GM12878 (cell line): ENCODE results near the gene STARD10. TPM values are rescaled to one million over a fixed set of nuclear protein-coding genes. Genes with fewer than 3 reads are reported as not detected.

Experiments
- ATAC-seq: fragments of 200-7000 bp; cut with Tn5 transposase; 3 replicates; pipeline ENCODE4 v1.9.1; 2020; ENCODE audit warnings: mild to moderate bottlenecking, moderate library complexity
- BruUV-seq: library from RNA; stranded (reverse); fragments of 400-500 nt; replicated peaks from 2 replicates; lab custom pipeline; 2021; lab: Mats Ljungman, UMichigan
- CTCF ChIA-PET: fragments of 300-600 bp; sonication (Branson Sonifier 250); formaldehyde crosslinking; extraction: SDS; loops from one replicate; lab custom pipeline; 2021; ENCODE audit warnings: inconsistent platforms; lab: Yijun Ruan, JAX
- POLR2A ChIA-PET: fragments of 350-600 bp; formaldehyde crosslinking; extraction: SDS; loops from one replicate; lab custom pipeline; 2021; ENCODE audit warnings: inconsistent platforms; lab: Charles Lee
- RAD21 ChIA-PET: fragments of 300-600 bp; sonication (Branson Sonifier 250); formaldehyde crosslinking; loops from one replicate; lab custom pipeline; 2023; ENCODE audit warnings: antibody characterized with exemption; ENCODE audit not compliant: unreplicated experiment; lab: Charles Lee
- SMC1A ChIA-PET: fragments of 300-600 bp; sonication (Branson Sonifier 250); formaldehyde crosslinking; loops from one replicate; lab custom pipeline; 2023; ENCODE audit not compliant: unreplicated experiment, uncharacterized antibody; lab: Charles Lee
- DNase-seq: peaks from one replicate; pipeline ENCODE4 v3.0.0-alpha.2; 2011; ENCODE audit warnings: low read depth, low spot score
- FAIRE-seq: peaks from 3 replicates; lab custom pipeline; 2011; peaks lifted over from hg19 to GRCh38; lab: Jason Lieb, UNC
- H2AFZ ChIP-seq: 2 replicates; pipeline ENCODE4 v1.6.0; 2011; ENCODE audit warnings: low read depth, low read length, control low read depth; ENCODE audit not compliant: control insufficient read depth
- H3K27ac ChIP-seq: 2 replicates; pipeline ENCODE4 v1.5.1; 2011; ENCODE audit warnings: control low read depth; ENCODE audit not compliant: control insufficient read depth, insufficient read depth
- H3K27me3 ChIP-seq, 2 experiments: replicated peaks in 1 of 2; 2 replicates each; pipeline versions ENCODE4 v1.6.0 to v1.6.1; 2011; ENCODE audit warnings: low read length in 1 of 2; ENCODE audit not compliant: control insufficient read depth in 2 of 2, insufficient read depth in 2 of 2
- H3K36me3 ChIP-seq, 2 experiments: 2 replicates each; pipeline ENCODE4 v1.5.1; 2011; ENCODE audit warnings: low read length in 1 of 2; ENCODE audit not compliant: control insufficient read depth in 2 of 2, insufficient read depth in 2 of 2
- H3K4me1 ChIP-seq: 2 replicates; pipeline ENCODE4 v1.6.1; 2011; ENCODE audit warnings: mild to moderate bottlenecking, low read length, moderate library complexity, mixed read lengths; ENCODE audit not compliant: control insufficient read depth, insufficient read depth
- H3K4me2 ChIP-seq: 2 replicates; pipeline ENCODE4 v1.6.0; 2011; ENCODE audit warnings: control low read depth; ENCODE audit not compliant: control insufficient read depth, insufficient read depth
- H3K4me3 ChIP-seq: fragments of 200-600 bp; sonication (generic); 2 replicates; pipeline ENCODE4 v1.5.1; 2016
- H3K79me2 ChIP-seq: 2 replicates; pipeline ENCODE4 v1.6.0; 2011; ENCODE audit warnings: low read length; ENCODE audit not compliant: control insufficient read depth, insufficient read depth
- H3K9ac ChIP-seq: 2 replicates; pipeline ENCODE4 v1.8.0; 2011; ENCODE audit warnings: low read length, control low read depth, mixed read lengths; ENCODE audit not compliant: control insufficient read depth, insufficient read depth
- H3K9me3 ChIP-seq: replicated peaks from 3 replicates; pipeline ENCODE4 v1.5.1; 2011; ENCODE audit warnings: mild to moderate bottlenecking, low read length; ENCODE audit not compliant: control insufficient read depth, insufficient read depth
- H4K20me1 ChIP-seq: 2 replicates; pipeline ENCODE4 v1.6.0; 2011; ENCODE audit not compliant: control insufficient read depth, insufficient read depth
- STAT3 ChIP-seq: IDR thresholded peaks from 2 replicates; pipeline ENCODE4 v1.6.1; 2011; ENCODE audit warnings: low read depth, low read length, improper control_type of control experiment
- WGBS: methylation state at CpG from one replicate; pipeline ENCODE4 v1.1.6; 2016; ENCODE audit warnings: low lambda C conversion rate; ENCODE audit not compliant: insufficient replicate concordance, insufficient coverage; ENCODE audit errors: missing lambda C conversion rate; 5-methylcytosine and 5-hydroxymethylcytosine counted together
- in situ Hi-C: fragments of 300-500 bp; cut with MboI; formaldehyde crosslinking; loops from 9 replicates; pipeline ENCODE4 v1.14.3; 2018; ENCODE audit warnings: mixed read lengths
- intact Hi-C: fragments of 100-400 bp; cut with micrococcal nuclease; formaldehyde crosslinking; loops from one replicate; pipeline ENCODE4 v1.14.2; 2022; ENCODE audit not compliant: unreplicated experiment
- polyA plus RNA-seq, 11 experiments: library from polyadenylated mRNA; depleted of rRNA in 4 of 11; unstranded in 6 of 11; stranded (reverse) in 5 of 11; fragments of >200 nt; fragmentation: Nextera tagmentation in 4 of 11; fragmentation: Illumina TruSeq in 1 of 11; extraction: Ambion mirVana in 4 of 11; extraction: Trizol in 1 of 11; gene quantifications; 1 replicate in 1 of 11; 2 replicates in 10 of 11; pipeline versions ENCODE4 v1.2.1 to v1.2.3, GENCODE V29; 2011 to 2016; ENCODE audit warnings: inconsistent platforms in 2 of 11, missing spikeins in 2 of 11, low read depth in 1 of 11
- total RNA-seq, 4 experiments: library from RNA; depleted of rRNA in 3 of 4; stranded (reverse); fragments of >200 nt in 3 of 4; fragmentation: Illumina TruSeq in 1 of 4; extraction: Trizol in 1 of 4; gene quantifications; 2 replicates each; pipeline versions ENCODE4 v1.2.1 to v1.2.3, GENCODE V29; 2013 to 2021
- TF ChIP-seq, protein P1 (sequence below): fragments of 450-650 bp; IDR thresholded peaks from 2 replicates; pipeline ENCODE4 v1.6.1; 2017; ENCODE audit warnings: mild to moderate bottlenecking, moderate library complexity
- TF ChIP-seq, protein P2 (sequence below): IDR thresholded peaks from 2 replicates; pipeline ENCODE4 v1.6.1; 2011; ENCODE audit warnings: borderline replicate concordance, low read depth, mild to moderate bottlenecking, moderate library complexity, low read length; ENCODE audit not compliant: insufficient read depth, poor library complexity, severe bottlenecking

STARD10 gene
- total and polyA plus RNA-seq, 10 of the 15 experiments (the other 5 are each of a cell fraction or from before 2014, with no cell fraction given): 0.15 to 43.2 (median 23.1) TPM

DNA sequence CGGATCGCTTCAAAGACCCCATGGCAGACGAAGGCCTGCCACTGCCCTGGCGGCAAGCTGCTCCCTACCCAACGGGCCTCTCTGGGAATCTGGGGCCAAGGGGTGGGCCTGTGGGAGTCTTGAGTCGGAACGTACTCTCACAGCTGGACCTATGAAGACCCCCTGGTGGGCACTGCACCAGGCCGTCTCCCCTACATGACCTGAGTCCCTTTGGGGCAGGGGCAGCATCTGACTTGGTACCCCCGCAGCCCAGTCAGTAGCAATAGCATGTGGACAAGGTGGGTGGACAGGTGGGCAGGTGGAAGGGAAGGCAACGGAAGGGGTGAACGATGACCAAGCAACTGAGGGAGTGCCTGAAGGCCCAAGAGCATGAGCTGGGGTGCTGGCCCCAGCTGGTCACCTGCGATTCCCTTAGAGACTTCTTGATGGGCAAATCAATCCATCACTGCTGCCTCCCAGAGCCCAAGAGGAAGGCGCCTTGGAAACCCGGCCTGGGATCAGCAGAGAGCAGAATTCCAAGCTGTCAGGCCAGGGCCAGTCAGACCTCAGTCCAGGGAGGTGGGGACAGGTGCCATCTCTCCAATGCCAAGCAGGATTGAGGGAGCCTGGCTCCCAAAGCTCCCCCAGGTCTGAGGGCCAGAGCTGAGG lies 76.9 kb downstream of the STARD10 start (continued):
- TF ChIP-seq, protein P1, sequence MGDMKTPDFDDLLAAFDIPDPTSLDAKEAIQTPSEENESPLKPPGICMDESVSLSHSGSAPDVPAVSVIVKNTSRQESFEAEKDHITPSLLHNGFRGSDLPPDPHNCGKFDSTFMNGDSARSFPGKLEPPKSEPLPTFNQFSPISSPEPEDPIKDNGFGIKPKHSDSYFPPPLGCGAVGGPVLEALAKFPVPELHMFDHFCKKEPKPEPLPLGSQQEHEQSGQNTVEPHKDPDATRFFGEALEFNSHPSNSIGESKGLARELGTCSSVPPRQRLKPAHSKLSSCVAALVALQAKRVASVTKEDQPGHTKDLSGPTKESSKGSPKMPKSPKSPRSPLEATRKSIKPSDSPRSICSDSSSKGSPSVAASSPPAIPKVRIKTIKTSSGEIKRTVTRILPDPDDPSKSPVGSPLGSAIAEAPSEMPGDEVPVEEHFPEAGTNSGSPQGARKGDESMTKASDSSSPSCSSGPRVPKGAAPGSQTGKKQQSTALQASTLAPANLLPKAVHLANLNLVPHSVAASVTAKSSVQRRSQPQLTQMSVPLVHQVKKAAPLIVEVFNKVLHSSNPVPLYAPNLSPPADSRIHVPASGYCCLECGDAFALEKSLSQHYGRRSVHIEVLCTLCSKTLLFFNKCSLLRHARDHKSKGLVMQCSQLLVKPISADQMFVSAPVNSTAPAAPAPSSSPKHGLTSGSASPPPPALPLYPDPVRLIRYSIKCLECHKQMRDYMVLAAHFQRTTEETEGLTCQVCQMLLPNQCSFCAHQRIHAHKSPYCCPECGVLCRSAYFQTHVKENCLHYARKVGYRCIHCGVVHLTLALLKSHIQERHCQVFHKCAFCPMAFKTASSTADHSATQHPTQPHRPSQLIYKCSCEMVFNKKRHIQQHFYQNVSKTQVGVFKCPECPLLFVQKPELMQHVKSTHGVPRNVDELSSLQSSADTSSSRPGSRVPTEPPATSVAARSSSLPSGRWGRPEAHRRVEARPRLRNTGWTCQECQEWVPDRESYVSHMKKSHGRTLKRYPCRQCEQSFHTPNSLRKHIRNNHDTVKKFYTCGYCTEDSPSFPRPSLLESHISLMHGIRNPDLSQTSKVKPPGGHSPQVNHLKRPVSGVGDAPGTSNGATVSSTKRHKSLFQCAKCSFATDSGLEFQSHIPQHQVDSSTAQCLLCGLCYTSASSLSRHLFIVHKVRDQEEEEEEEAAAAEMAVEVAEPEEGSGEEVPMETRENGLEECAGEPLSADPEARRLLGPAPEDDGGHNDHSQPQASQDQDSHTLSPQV: no peak

DNA sequence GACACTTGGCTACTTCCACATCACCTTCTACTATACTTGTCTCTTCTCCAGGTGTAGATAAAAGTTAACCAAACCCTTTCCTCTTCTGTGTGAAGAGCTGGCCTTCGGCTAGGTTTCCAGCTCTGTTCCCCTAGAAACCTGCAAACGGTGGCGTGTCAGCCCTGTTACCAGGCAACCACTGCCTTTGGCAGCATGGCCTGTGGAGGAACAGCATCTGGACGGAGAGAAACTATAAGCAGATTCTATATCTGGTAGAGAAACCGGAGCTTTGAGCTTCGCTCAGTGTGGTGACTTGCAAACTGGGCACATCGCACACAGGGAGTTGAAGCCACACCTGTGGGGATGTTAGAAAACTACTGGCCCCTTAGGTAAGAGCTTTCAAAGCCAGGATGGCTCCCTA lies 77.6 kb downstream of the STARD10 start:
- Histone ChIP-seq H3K27me3 (no peaks in the 10 kb centered on the region), H3K79me2 (peaks cover 53% of the 10 kb centered on the region), H3K4me3 (no peak overlapping the region), H3K4me2 (no peak overlapping the region), H3K9ac (no peak overlapping the region), H4K20me1 (peaks cover 8% of the 10 kb centered on the region), H2AFZ (no peak overlapping the region), H3K4me1 (peaks cover 30% of the 10 kb centered on the region), H3K27ac (no peak overlapping the region), H3K36me3 (peaks cover 26 to 45% of the 10 kb centered on the region in 2 experiments), H3K9me3 (no peaks in the 10 kb centered on the region)
- intact Hi-C loops (no loop called here), in situ Hi-C loops (no loop called here)
- ATAC-seq: no peak
- WGBS: 91% methylated on average over 7 of the region's 7 CpGs
- DNase-seq: no peak
- TF ChIP-seq, protein P2, sequence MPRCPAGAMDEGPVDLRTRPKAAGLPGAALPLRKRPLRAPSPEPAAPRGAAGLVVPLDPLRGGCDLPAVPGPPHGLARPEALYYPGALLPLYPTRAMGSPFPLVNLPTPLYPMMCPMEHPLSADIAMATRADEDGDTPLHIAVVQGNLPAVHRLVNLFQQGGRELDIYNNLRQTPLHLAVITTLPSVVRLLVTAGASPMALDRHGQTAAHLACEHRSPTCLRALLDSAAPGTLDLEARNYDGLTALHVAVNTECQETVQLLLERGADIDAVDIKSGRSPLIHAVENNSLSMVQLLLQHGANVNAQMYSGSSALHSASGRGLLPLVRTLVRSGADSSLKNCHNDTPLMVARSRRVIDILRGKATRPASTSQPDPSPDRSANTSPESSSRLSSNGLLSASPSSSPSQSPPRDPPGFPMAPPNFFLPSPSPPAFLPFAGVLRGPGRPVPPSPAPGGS: peak; percentile 21
- TF ChIP-seq STAT3: no peak
- SMC1A ChIA-PET: interaction anchor here (0.9 to 1.0 kb wide), 2 partner anchors 95 to 99 kb away, joined by 3 to 4 read pairs; no protein-coding TSS in a partner anchor
- FAIRE-seq: no peak
- POLR2A ChIA-PET: interaction anchor here (0.6 to 1.6 kb wide), 3 partner anchors 17 to 441 kb away, joined by 3 to 4 read pairs (median 4); no protein-coding TSS in a partner anchor
- CTCF ChIA-PET: interaction anchor here (1.0 to 1.5 kb wide), 4 partner anchors 9 to 575 kb away, joined by 4 to 7 read pairs (median 5); no protein-coding TSS in a partner anchor
- no TSS peak for BruUV-seq
- RAD21 ChIA-PET: interaction anchor here (1.3 to 1.6 kb wide), 3 partner anchors 31 to 71 kb away, joined by 3 to 4 read pairs (median 4); no protein-coding TSS in a partner anchor
